ENCODE measurements around the gene TMEM41A. TPM values are rescaled to one million over a fixed set of nuclear protein-coding genes. Genes with fewer than 3 reads are reported as not detected.
"Not testable (repeated sequence)": the region's sequence is repeated elsewhere in the genome, so short reads cannot be mapped to it uniquely, and the experiment has no call there.

TMEM41A gene
- total RNA-seq, 1 experiment from 2014 or later = 53.6 TPM

DNA sequence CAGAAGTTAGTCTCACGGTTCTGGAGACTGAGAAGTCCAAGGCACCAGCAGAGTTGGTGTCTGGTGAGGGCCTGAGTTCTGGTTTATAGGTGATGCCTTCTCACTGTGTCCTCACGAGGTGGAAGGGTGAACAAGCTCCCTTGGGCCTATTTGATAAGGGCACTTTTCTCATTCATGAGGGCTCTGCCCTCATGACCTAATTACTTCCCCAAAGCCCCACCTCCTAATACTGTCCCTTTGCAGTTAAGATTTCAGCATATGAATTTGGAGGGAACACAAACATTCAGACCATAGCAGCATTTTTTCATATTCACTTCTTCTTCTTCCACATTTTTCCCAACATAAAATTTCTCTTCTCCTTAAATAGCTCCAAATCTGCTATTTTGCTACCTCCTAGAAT, 41.5 kb downstream of the TMEM41A start:
- no TSS peak for BruUV-seq (replicated peaks)

DNA sequence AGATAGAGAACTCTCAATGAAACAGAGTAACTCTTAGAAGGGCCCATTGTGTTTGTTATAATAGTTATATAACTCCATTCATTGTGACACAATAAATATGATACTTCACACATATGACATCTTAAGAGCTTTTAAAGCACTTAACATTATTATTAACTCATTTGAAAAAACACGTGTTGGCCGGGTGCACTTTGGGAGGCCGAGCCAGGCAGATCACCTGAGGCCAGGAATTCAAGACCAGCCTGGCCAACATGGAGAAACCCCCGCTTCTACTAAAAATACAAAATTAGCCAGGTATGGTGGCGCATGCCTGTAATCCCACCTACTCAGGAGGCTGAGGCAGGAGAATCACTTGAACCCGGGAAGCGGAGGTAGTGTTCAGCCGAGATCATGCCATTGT, 47.4 kb downstream of the TMEM41A start:
- H3K9me3 Mint-ChIP-seq (ENCODE audit: low read depth, unreplicated experiment); H3K4me3 Mint-ChIP-seq (ENCODE audit: low read depth, unreplicated experiment); H3K27me3 Mint-ChIP-seq (ENCODE audit: unreplicated experiment); DNase-seq; H3K4me1 Mint-ChIP-seq (ENCODE audit: low read depth, unreplicated experiment); intact Hi-C loops (cut with micrococcal nuclease; ENCODE audit: unreplicated experiment); H3K27ac Mint-ChIP-seq (ENCODE audit: unreplicated experiment): not testable (repeated sequence)
- H3K36me3 Mint-ChIP-seq (ENCODE audit: insufficient read depth, unreplicated experiment) = peaks cover 51% of the 10 kb centered on the region
- CTCF ChIA-PET = interaction anchor here (0.7 kb wide), 1 partner anchor 128 kb away, joined by 5 read pairs; no protein-coding TSS in a partner anchor
- BruUV-seq (replicated peaks) = TSS peak; percentile 27

More for the DNA sequence above, 41.5 kb downstream of the TMEM41A start:
- no peak for DNase-seq
- no peaks in the 10 kb centered on the region for H3K9me3 Mint-ChIP-seq (ENCODE audit: low read depth, unreplicated experiment)
- no peaks in the 10 kb centered on the region for H3K27me3 Mint-ChIP-seq (ENCODE audit: unreplicated experiment)
- no peak overlapping the region for H3K27ac Mint-ChIP-seq (ENCODE audit: unreplicated experiment)
- CTCF ChIA-PET = no interaction called here
- intact Hi-C loops (cut with micrococcal nuclease; ENCODE audit: unreplicated experiment) = no loop called here
- no peaks in the 10 kb centered on the region for H3K4me1 Mint-ChIP-seq (ENCODE audit: low read depth, unreplicated experiment)
- no peak overlapping the region for H3K4me3 Mint-ChIP-seq (ENCODE audit: low read depth, unreplicated experiment)
- no peak for TF ChIP-seq CTCF (IDR thresholded peaks at IDR 0.05; ENCODE audit: unreplicated experiment)
- peaks cover 28% of the 10 kb centered on the region for H3K36me3 Mint-ChIP-seq (ENCODE audit: insufficient read depth, unreplicated experiment)

GRCh38 chr3:185448107-185448506, 50.7 kb downstream of the TMEM41A start:
- no peak for TF ChIP-seq CTCF (IDR thresholded peaks at IDR 0.05; ENCODE audit: unreplicated experiment)
- BruUV-seq (replicated peaks) = no TSS peak
- H3K4me1 Mint-ChIP-seq (ENCODE audit: low read depth, unreplicated experiment) = no peaks in the 10 kb centered on the region
- no peak for DNase-seq
- intact Hi-C loops (cut with micrococcal nuclease; ENCODE audit: unreplicated experiment) = no loop called here
- no peaks in the 10 kb centered on the region for H3K27me3 Mint-ChIP-seq (ENCODE audit: unreplicated experiment)
- peaks cover 53% of the 10 kb centered on the region for H3K36me3 Mint-ChIP-seq (ENCODE audit: insufficient read depth, unreplicated experiment)
- no peak overlapping the region for H3K27ac Mint-ChIP-seq (ENCODE audit: unreplicated experiment)
- CTCF ChIA-PET = interaction anchor here (1.0 kb wide), 1 partner anchor 138 kb away, joined by 4 read pairs; the partner anchor contains the start of gene SENP2
- H3K9me3 Mint-ChIP-seq (ENCODE audit: low read depth, unreplicated experiment) = no peaks in the 10 kb centered on the region
- no peak overlapping the region for H3K4me3 Mint-ChIP-seq (ENCODE audit: low read depth, unreplicated experiment)

DNA sequence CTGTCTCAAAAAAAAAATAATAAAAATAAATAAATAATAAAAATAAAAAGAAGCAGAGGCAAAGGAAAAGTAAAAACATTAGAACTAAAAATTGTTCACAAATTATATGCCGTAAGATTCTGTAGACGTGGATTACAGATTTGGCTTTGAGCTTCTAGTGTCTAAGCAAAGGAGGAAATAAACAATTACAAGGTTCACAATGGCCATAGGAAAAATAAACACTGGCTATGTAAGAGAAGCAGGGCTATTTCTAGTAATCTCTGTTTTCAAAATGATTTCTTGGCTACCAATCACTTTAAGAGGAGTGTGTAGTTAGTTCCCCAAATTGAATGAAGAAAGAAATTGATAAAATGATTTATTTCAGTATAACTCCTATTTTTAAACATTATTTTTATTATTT, 54.5 kb downstream of the TMEM41A start:
- CTCF ChIA-PET = no interaction called here
- Mint-ChIP-seq H3K4me3 (ENCODE audit: low read depth, unreplicated experiment) (no peak overlapping the region), H3K9me3 (ENCODE audit: low read depth, unreplicated experiment) (no peaks in the 10 kb centered on the region), H3K4me1 (ENCODE audit: low read depth, unreplicated experiment) (no peaks in the 10 kb centered on the region), H3K27me3 (ENCODE audit: unreplicated experiment) (no peaks in the 10 kb centered on the region), H3K27ac (ENCODE audit: unreplicated experiment) (no peak overlapping the region), H3K36me3 (ENCODE audit: insufficient read depth, unreplicated experiment) (peaks cover 31% of the 10 kb centered on the region)
- TF ChIP-seq CTCF (IDR thresholded peaks at IDR 0.05; ENCODE audit: unreplicated experiment) = no peak
- intact Hi-C loops (cut with micrococcal nuclease; ENCODE audit: unreplicated experiment) = no loop called here
- DNase-seq = no peak
- no TSS peak for BruUV-seq (replicated peaks)

DNA sequence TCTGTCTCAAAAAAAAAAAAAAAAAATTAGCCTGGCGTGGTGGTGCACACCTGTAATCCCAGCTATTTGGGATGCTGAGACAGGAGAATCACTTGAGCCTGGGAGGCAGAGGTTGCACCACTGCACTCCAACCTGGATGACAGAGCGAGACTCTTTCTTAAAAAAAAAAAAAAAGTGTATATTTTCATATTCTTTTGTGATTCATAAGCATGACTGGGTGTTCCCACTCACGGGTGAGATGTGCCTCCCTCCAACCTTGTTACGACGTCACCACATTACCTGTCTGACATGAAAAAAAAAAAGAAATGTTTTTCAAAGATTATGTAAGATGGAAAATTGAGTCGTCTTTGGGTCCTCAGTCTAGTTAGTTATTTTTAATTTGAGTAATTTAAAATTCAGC, 56.8 kb downstream of the TMEM41A start:
- Mint-ChIP-seq H3K4me3 (ENCODE audit: low read depth, unreplicated experiment) (no peak overlapping the region), H3K9me3 (ENCODE audit: low read depth, unreplicated experiment) (no peaks in the 10 kb centered on the region), H3K27ac (ENCODE audit: unreplicated experiment) (no peak overlapping the region), H3K36me3 (ENCODE audit: insufficient read depth, unreplicated experiment) (peaks cover 28% of the 10 kb centered on the region), H3K27me3 (ENCODE audit: unreplicated experiment) (no peaks in the 10 kb centered on the region), H3K4me1 (ENCODE audit: low read depth, unreplicated experiment) (no peaks in the 10 kb centered on the region)
- CTCF ChIA-PET = interaction anchor here (0.7 kb wide), 1 partner anchor 111 kb away, joined by 3 read pairs; no protein-coding TSS in a partner anchor
- no peak for DNase-seq
- BruUV-seq (replicated peaks) = no TSS peak
- intact Hi-C loops (cut with micrococcal nuclease; ENCODE audit: unreplicated experiment) = no loop called here
- TF ChIP-seq CTCF (IDR thresholded peaks at IDR 0.05; ENCODE audit: unreplicated experiment) = no peak
